KMS-11 (cell line): ENCODE results near the gene KIF1C.
"Not testable (repeated sequence)": the region's sequence is repeated elsewhere in the genome, so short reads cannot be mapped to it uniquely, and the experiment has no call there.

Source experiments
- H2AFZ ChIP-seq: fragments of 200-600 bp; sonication (generic); 2 replicates; pipeline ENCODE4 v1.6.1; 2016; ENCODE audit warnings: antibody characterized with exemption, mixed run types, low read depth
- H3K27ac ChIP-seq: fragments of 200-600 bp; sonication (generic); 2 replicates; pipeline ENCODE4 v1.6.1; 2016; ENCODE audit warnings: mild to moderate bottlenecking, mixed run types
- H3K27me3 ChIP-seq: fragments of 200-600 bp; sonication (generic); 2 replicates; pipeline ENCODE4 v1.6.1; 2017; ENCODE audit warnings: mild to moderate bottlenecking, low read depth, mixed run types, moderate library complexity; ENCODE audit not compliant: insufficient read depth
- H3K36me3 ChIP-seq: fragments of 200-600 bp; sonication (generic); 2 replicates; pipeline ENCODE4 v1.6.1; 2017; ENCODE audit warnings: mild to moderate bottlenecking, mixed run types; ENCODE audit not compliant: insufficient read depth
- H3K4me1 ChIP-seq: fragments of 200-600 bp; sonication (generic); 2 replicates; pipeline ENCODE4 v1.6.1; 2016; ENCODE audit warnings: mild to moderate bottlenecking, low read depth, mixed run types; ENCODE audit not compliant: poor library complexity, severe bottlenecking
- H3K4me2 ChIP-seq: fragments of 200-600 bp; sonication (generic); 2 replicates; pipeline ENCODE4 v1.7.0; 2016; ENCODE audit warnings: mild to moderate bottlenecking, mixed run types
- H3K4me3 ChIP-seq: fragments of 200-600 bp; sonication (generic); IDR thresholded peaks from 2 replicates; pipeline ENCODE4 v1.6.1; 2017; ENCODE audit warnings: low read depth, low read length, mixed read lengths; ENCODE audit not compliant: insufficient read depth
- H3K79me2 ChIP-seq: fragments of 200-600 bp; sonication (generic); 2 replicates; pipeline ENCODE4 v1.6.1; 2016; ENCODE audit warnings: low read depth, mixed run types; ENCODE audit not compliant: insufficient read depth
- H3K9ac ChIP-seq: fragments of 200-600 bp; sonication (generic); 2 replicates; pipeline ENCODE4 v1.6.1; 2016; ENCODE audit warnings: mild to moderate bottlenecking, mixed run types
- H4K20me1 ChIP-seq: fragments of 200-600 bp; sonication (generic); 2 replicates; pipeline ENCODE4 v1.6.1; 2016; ENCODE audit warnings: mild to moderate bottlenecking, mixed run types; ENCODE audit not compliant: insufficient read depth
- CTCF ChIP-seq: fragments of 200-600 bp; sonication (generic); conservative IDR thresholded peaks from 2 replicates; pipeline ENCODE4 v1.6.1; 2017; ENCODE audit warnings: low read depth, mild to moderate bottlenecking, antibody characterized with exemption, low read length, moderate library complexity, mixed read lengths

Gene KIF1C

GRCh38 chr17:5024604-5025003, 26.9 kb downstream of the KIF1C start:
- H3K79me2 ChIP-seq = no peaks in the 10 kb centered on the region
- H3K36me3 ChIP-seq = no peaks in the 10 kb centered on the region
- no peak overlapping the region for H3K4me2 ChIP-seq
- H4K20me1 ChIP-seq = no peaks in the 10 kb centered on the region
- TF ChIP-seq CTCF = no peak
- no peaks in the 10 kb centered on the region for H3K4me1 ChIP-seq
- no peak overlapping the region for H3K27ac ChIP-seq
- no peak overlapping the region for H2AFZ ChIP-seq
- no peaks in the 10 kb centered on the region for H3K27me3 ChIP-seq
- H3K4me3 ChIP-seq = no peak overlapping the region
- H3K9ac ChIP-seq = no peak overlapping the region

- no peaks in the 10 kb centered on the region for H3K79me2 ChIP-seq
- no peak overlapping the region for H3K27ac ChIP-seq
- H4K20me1 ChIP-seq = no peaks in the 10 kb centered on the region
- no peak overlapping the region for H3K4me3 ChIP-seq
- no peak overlapping the region for H2AFZ ChIP-seq
- H3K27me3 ChIP-seq = no peaks in the 10 kb centered on the region
- TF ChIP-seq CTCF = no peak
- no peak overlapping the region for H3K9ac ChIP-seq
- H3K36me3 ChIP-seq = no peaks in the 10 kb centered on the region
- no peak overlapping the region for H3K4me2 ChIP-seq
- peaks cover 5% of the 10 kb centered on the region for H3K4me1 ChIP-seq
Measured at GRCh38 chr17:5027299-5027698, 29.5 kb downstream of the KIF1C start.

DNA sequence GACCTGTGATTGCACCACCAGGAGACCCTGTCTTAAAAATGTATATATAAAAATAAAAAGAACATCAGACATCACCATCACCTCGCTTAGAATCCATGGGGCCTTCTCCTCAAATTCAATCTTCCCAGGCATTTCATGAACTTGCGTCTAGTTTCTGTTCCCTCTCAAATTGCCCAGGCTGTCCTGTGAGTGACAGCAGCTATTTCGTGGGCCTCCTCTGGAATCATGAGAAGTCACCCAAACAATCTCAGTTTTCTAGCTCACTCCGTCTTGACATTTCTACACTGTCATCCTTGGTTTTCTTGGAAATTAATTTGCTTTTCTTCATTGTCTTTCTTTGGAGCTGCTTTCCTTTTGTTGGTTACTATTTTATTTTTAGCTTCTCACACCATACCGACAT, 30.2 kb downstream of the KIF1C start:
- no peak for TF ChIP-seq CTCF
- Histone ChIP-seq H3K36me3 (no peaks in the 10 kb centered on the region), H3K4me3 (no peak overlapping the region), H3K4me2 (no peak overlapping the region), H3K27ac (no peak overlapping the region), H2AFZ (no peak overlapping the region), H3K9ac (no peak overlapping the region), H3K79me2 (no peaks in the 10 kb centered on the region), H3K27me3 (no peaks in the 10 kb centered on the region), H3K4me1 (peaks cover 5% of the 10 kb centered on the region), H4K20me1 (no peaks in the 10 kb centered on the region)

DNA sequence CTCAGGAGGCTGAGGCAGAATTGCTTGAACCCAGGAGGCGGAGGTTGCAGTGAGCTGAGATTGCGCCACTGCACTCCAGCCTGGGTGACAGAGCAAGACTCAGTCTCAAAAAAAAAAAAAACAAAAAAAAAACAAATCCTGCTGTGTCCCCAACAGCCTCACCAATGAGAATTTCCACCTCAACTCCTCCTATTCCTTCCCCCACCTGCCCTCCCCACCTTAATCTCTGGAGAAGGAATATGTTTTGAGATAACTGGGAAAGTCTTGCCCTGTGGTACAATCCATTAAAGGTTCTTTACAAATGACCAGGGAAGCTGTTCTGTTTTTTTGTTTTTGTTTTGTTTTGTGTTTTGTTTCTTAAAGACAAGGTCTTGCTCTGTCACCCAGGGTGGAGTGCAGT, 32.4 kb downstream of the KIF1C start:
- not testable (repeated sequence) for H3K4me2 ChIP-seq, H3K4me3 ChIP-seq, H3K9ac ChIP-seq, H3K27me3 ChIP-seq, H3K36me3 ChIP-seq, H3K79me2 ChIP-seq, H2AFZ ChIP-seq, H3K27ac ChIP-seq, H4K20me1 ChIP-seq, H3K4me1 ChIP-seq

- peak; percentile 31 for TF ChIP-seq CTCF
- no peaks in the 10 kb centered on the region for H4K20me1 ChIP-seq
- peak overlapping the region; percentile 47; the same call in 1 of the 2 replicates for H2AFZ ChIP-seq
- no peak overlapping the region for H3K9ac ChIP-seq
- no peaks in the 10 kb centered on the region for H3K27me3 ChIP-seq
- H3K36me3 ChIP-seq = no peaks in the 10 kb centered on the region
- H3K4me1 ChIP-seq = peaks cover 5% of the 10 kb centered on the region
- no peak overlapping the region for H3K4me3 ChIP-seq
- no peak overlapping the region for H3K27ac ChIP-seq
- no peaks in the 10 kb centered on the region for H3K79me2 ChIP-seq
- no peak overlapping the region for H3K4me2 ChIP-seq
Measured at GRCh38 chr17:5031365-5032082, 33.8 kb downstream of the KIF1C start.
